GM19193 (cell line): ENCODE results near the gene CTCF.
A peak's percentile ranks its signal among the peaks of the same experiment; 100 is the strongest.

Experiments
- POLR2A ChIP-seq: IDR thresholded peaks from 4 replicates; pipeline ENCODE4 v1.6.1; 2011; ENCODE audit not compliant: insufficient read depth, insufficient read length; ENCODE audit errors: extremely low read depth

The CTCF gene

GRCh38 chr16:67562526-67562917, at the start of gene CTCF:
Gene CTCF (plus strand): TSS chr16:67562526. CDS start chr16:67610833, 48,307 bp downstream.
- peak; percentile 65 for TF ChIP-seq POLR2A

- TF ChIP-seq POLR2A: no peak
Observed at GRCh38 chr16:67514382-67514828, 47.9 kb upstream of the CTCF start.

GRCh38 chr16:67516296-67517154, 45.8 kb upstream of the CTCF start:
- no peak for TF ChIP-seq POLR2A

GRCh38 chr16:67517155-67517445, 45.2 kb upstream of the CTCF start:
- TF ChIP-seq POLR2A: no peak

GRCh38 chr16:67517661-67518423, 44.5 kb upstream of the CTCF start:
- peak; percentile 59 for TF ChIP-seq POLR2A

- TF ChIP-seq POLR2A: no peak
Observed at GRCh38 chr16:67518676-67519075, 43.6 kb upstream of the CTCF start.

GRCh38 chr16:67519242-67519641, 43.1 kb upstream of the CTCF start:
- no peak for TF ChIP-seq POLR2A

- TF ChIP-seq POLR2A: peak; percentile 44
Observed at GRCh38 chr16:67521095-67521804, 41.1 kb upstream of the CTCF start.

GRCh38 chr16:67525176-67525860, 37.0 kb upstream of the CTCF start:
- TF ChIP-seq POLR2A: no peak

GRCh38 chr16:67526149-67526791, 36.1 kb upstream of the CTCF start:
- TF ChIP-seq POLR2A: no peak

GRCh38 chr16:67528222-67528869, 34.0 kb upstream of the CTCF start, which contains the start of gene RIPOR1:
Gene RIPOR1 (plus strand): TSS chr16:67528829. CDS start chr16:67538447, 9,618 bp downstream.
- TF ChIP-seq POLR2A: no peak

- TF ChIP-seq POLR2A: no peak
Observed at GRCh38 chr16:67528870-67529581, 33.3 kb upstream of the CTCF start.

GRCh38 chr16:67529582-67530012, 32.7 kb upstream of the CTCF start:
- TF ChIP-seq POLR2A: no peak

GRCh38 chr16:67530013-67530939, 32.0 kb upstream of the CTCF start:
- peak; percentile 52 for TF ChIP-seq POLR2A
